Measurements from ENCODE around the gene IFNA17. TPM values are rescaled to one million over a fixed set of nuclear protein-coding genes. Genes with fewer than 3 reads are reported as not detected.

Gene IFNA17
- polyA plus RNA-seq (2013, experiment 1 of 2), result not detected
- polyA plus RNA-seq (2013, experiment 2 of 2), result not detected

DNA sequence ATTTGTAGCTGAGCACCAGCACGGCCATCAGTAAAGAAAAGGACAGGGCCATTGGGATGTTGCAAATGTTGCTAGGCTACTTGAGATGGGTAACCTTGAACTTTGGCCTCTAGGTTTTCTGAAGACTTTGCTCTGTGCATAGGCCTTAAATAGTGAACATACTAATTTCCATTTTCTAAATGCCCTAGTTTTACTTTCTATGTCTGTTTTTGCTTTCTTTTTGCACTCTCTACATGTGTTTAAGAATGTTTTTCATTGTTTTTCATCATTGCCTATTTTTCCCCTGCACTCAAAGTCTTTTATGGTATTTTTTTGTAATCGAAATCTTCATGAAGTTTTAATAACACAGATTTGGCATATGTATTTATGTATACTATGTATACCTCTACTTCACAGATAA is at the start of gene IFNA17:
Gene IFNA17 (minus strand): TSS at position 101 of the 400 bp plus-strand sequence. CDS start 49 bp downstream, at position 52.
- H3K9ac ChIP-seq (ENCODE audit: low read length), result no peak within 1 kb of the TSS
- no peak within 1 kb of the TSS for H3K4me2 ChIP-seq (ENCODE audit: low read length, poor library complexity, severe bottlenecking)
- no peak within 1 kb of the TSS for H3K18ac ChIP-seq (ENCODE audit: low read depth in 1 of 2, low read length in 2 of 2)
- no peak within 1 kb of the TSS for H3K23ac ChIP-seq (ENCODE audit: low read length in 2 of 2)
- H2BK12ac ChIP-seq (ENCODE audit: low read length in 2 of 2), result no peak within 1 kb of the TSS
- no peak within 1 kb of the TSS for H2AK5ac ChIP-seq (ENCODE audit: low read length, severe bottlenecking)
- no peaks in the 10 kb centered on the region for H3K36me3 ChIP-seq (ENCODE audit: control insufficient read depth in 1 of 2, insufficient read depth in 2 of 2, low read depth in 1 of 2, low read length in 2 of 2)
- H2BK15ac ChIP-seq (ENCODE audit: low read depth, poor library complexity, severe bottlenecking), result no peak within 1 kb of the TSS
- no peaks in the 10 kb centered on the region for H3K4me1 ChIP-seq (ENCODE audit: control insufficient read depth, insufficient read depth, low read depth, low read length)
- no peak within 1 kb of the TSS for H3K27ac ChIP-seq (ENCODE audit: low read length, poor library complexity, severe bottlenecking)
- peaks cover 2 to 5% of the 10 kb centered on the region in 2 experiments for H3K27me3 ChIP-seq (ENCODE audit: control insufficient read depth in 1 of 2, insufficient read depth in 1 of 2, low read length in 2 of 2)
- H3K4me3 ChIP-seq (ENCODE audit: insufficient read depth in 1 of 2, low read depth in 1 of 2, low read length in 2 of 2), result no peak within 1 kb of the TSS
- no peak within 1 kb of the TSS for H2BK5ac ChIP-seq (ENCODE audit: low read depth, low read length, poor library complexity, severe bottlenecking)
- H2BK120ac ChIP-seq (ENCODE audit: low read depth, low read length), result no peak within 1 kb of the TSS
- H3K9me3 ChIP-seq (ENCODE audit: control insufficient read depth, low read length), result no peaks in the 10 kb centered on the region
- no peak within 1 kb of the TSS for H4K8ac ChIP-seq (ENCODE audit: low read length)
- H3K79me1 ChIP-seq (replicated peaks; ENCODE audit: low read length, poor library complexity, severe bottlenecking), result no peaks in the 10 kb centered on the region
- DNase-seq, result no peak
- H3K14ac ChIP-seq (ENCODE audit: low read length in 2 of 2), result no peak within 1 kb of the TSS
- H3K4ac ChIP-seq (ENCODE audit: low read depth in 1 of 2, low read length in 2 of 2), result no peak within 1 kb of the TSS
- H4K91ac ChIP-seq (ENCODE audit: low read length), result no peak within 1 kb of the TSS
- no peak within 1 kb of the TSS for H2AFZ ChIP-seq (ENCODE audit: low read depth, low read length)
- WGBS, result no CpG with 5 or more reads among the region's 2 CpGs

DNA sequence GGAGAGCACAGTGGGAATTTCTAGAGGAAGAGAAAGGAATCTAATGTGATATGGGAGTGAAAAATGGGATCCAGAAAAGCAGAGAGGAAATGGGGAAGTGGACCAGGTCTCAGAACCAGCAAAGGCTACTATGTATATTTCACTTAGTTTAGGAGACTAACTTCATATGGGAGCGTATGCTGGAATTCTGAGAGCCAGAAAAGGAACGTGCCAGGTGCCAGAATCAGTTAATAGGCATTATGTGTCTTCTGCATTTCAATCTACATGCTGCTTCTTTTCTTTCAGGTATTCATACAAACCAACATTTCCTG is 40.3 kb upstream of the IFNA17 start:
- WGBS, result 46% methylated on average over 2 of the region's 2 CpGs
- no peaks in the 10 kb centered on the region for H3K4me1 ChIP-seq (ENCODE audit: control insufficient read depth, insufficient read depth, low read depth, low read length)
- no peak overlapping the region for H2AK5ac ChIP-seq (ENCODE audit: low read length, severe bottlenecking)
- H3K27me3 ChIP-seq (ENCODE audit: control insufficient read depth in 1 of 2, insufficient read depth in 1 of 2, low read length in 2 of 2), result peaks cover 36 to 57% of the 10 kb centered on the region in 2 experiments
- H2BK15ac ChIP-seq (ENCODE audit: low read depth, poor library complexity, severe bottlenecking), result no peak overlapping the region
- no peak overlapping the region for H2AFZ ChIP-seq (ENCODE audit: low read depth, low read length)
- H3K36me3 ChIP-seq (ENCODE audit: control insufficient read depth in 1 of 2, insufficient read depth in 2 of 2, low read depth in 1 of 2, low read length in 2 of 2), result no peaks in the 10 kb centered on the region
- H3K18ac ChIP-seq (ENCODE audit: low read depth in 1 of 2, low read length in 2 of 2), result no peak overlapping the region
- no peak overlapping the region for H2BK120ac ChIP-seq (ENCODE audit: low read depth, low read length)
- no peak overlapping the region for H3K14ac ChIP-seq (ENCODE audit: low read length in 2 of 2)
- no peak overlapping the region for H2BK12ac ChIP-seq (ENCODE audit: low read length in 2 of 2)
- peaks cover 2% of the 10 kb centered on the region for H3K9me3 ChIP-seq (ENCODE audit: control insufficient read depth, low read length)
- H3K27ac ChIP-seq (ENCODE audit: low read length, poor library complexity, severe bottlenecking), result no peak overlapping the region
- no peak overlapping the region for H3K4me2 ChIP-seq (ENCODE audit: low read length, poor library complexity, severe bottlenecking)
- H3K23ac ChIP-seq (ENCODE audit: low read length in 2 of 2), result no peak overlapping the region
- no peak overlapping the region for H4K8ac ChIP-seq (ENCODE audit: low read length)
- H3K4me3 ChIP-seq (ENCODE audit: insufficient read depth in 1 of 2, low read depth in 1 of 2, low read length in 2 of 2), result no peak overlapping the region
- no peak overlapping the region for H4K91ac ChIP-seq (ENCODE audit: low read length)
- H2BK5ac ChIP-seq (ENCODE audit: low read depth, low read length, poor library complexity, severe bottlenecking), result no peak overlapping the region
- H3K4ac ChIP-seq (ENCODE audit: low read depth in 1 of 2, low read length in 2 of 2), result no peak overlapping the region
- no peaks in the 10 kb centered on the region for H3K79me1 ChIP-seq (replicated peaks; ENCODE audit: low read length, poor library complexity, severe bottlenecking)
- DNase-seq, result no peak
- no peak overlapping the region for H3K9ac ChIP-seq (ENCODE audit: low read length)

DNA sequence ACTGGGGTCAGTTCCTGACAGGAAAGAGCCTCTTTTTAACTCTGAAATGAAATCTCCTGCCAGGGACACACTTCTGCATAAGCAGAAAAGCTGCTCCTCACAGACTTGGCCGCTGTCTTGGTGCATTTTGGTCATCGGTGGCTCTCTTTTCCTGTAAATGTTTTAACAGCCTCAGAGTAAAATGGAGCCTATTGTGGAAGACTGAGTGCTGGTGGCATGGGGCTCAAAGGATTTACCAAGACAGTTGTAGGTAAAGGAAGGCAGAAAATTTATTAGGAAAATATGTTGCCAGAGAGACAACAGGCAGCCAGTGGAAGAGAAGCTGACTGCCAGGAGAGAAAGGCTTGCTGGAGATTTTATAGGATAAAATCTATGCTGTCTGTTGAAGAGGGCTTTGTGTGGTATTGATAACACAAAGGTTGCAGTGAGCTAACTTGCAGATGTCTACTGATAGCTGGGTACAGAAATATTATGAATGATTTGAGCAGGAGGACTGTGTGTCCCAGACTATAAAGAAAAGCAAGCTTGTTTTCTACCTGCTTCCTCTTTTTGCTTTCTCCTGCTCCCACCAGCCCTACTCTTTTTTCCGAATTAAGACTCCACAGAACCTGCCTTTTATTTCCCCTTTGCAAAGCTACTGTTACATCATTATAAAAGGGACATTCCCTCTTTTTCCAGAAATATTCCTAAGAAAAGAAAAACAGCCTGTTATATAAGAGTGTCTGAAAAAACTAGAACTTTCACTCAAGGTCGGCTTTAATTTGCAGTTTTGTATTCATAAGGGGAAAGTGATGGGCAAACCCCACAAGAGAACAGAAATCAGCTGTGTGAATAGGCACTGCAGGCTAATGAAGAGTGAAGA is 39.7 kb upstream of the IFNA17 start:
- Histone ChIP-seq H2AK5ac (ENCODE audit: low read length, severe bottlenecking) (no peak overlapping the region), H3K4me3 (ENCODE audit: insufficient read depth in 1 of 2, low read depth in 1 of 2, low read length in 2 of 2) (no peak overlapping the region), H3K79me1 (replicated peaks; ENCODE audit: low read length, poor library complexity, severe bottlenecking) (no peaks in the 10 kb centered on the region), H3K18ac (ENCODE audit: low read depth in 1 of 2, low read length in 2 of 2) (no peak overlapping the region), H2AFZ (ENCODE audit: low read depth, low read length) (no peak overlapping the region), H3K27ac (ENCODE audit: low read length, poor library complexity, severe bottlenecking) (no peak overlapping the region), H3K4me1 (ENCODE audit: control insufficient read depth, insufficient read depth, low read depth, low read length) (no peaks in the 10 kb centered on the region), H4K91ac (ENCODE audit: low read length) (no peak overlapping the region), H3K36me3 (ENCODE audit: control insufficient read depth in 1 of 2, insufficient read depth in 2 of 2, low read depth in 1 of 2, low read length in 2 of 2) (no peaks in the 10 kb centered on the region), H3K4me2 (ENCODE audit: low read length, poor library complexity, severe bottlenecking) (no peak overlapping the region), H3K9ac (ENCODE audit: low read length) (no peak overlapping the region), H2BK15ac (ENCODE audit: low read depth, poor library complexity, severe bottlenecking) (no peak overlapping the region), H3K27me3 (ENCODE audit: control insufficient read depth in 1 of 2, insufficient read depth in 1 of 2, low read length in 2 of 2) (peaks cover 37 to 57% of the 10 kb centered on the region in 2 experiments), H2BK12ac (ENCODE audit: low read length in 2 of 2) (no peak overlapping the region), H3K4ac (ENCODE audit: low read depth in 1 of 2, low read length in 2 of 2) (no peak overlapping the region), H2BK5ac (ENCODE audit: low read depth, low read length, poor library complexity, severe bottlenecking) (no peak overlapping the region), H4K8ac (ENCODE audit: low read length) (no peak overlapping the region), H2BK120ac (ENCODE audit: low read depth, low read length) (no peak overlapping the region), H3K23ac (ENCODE audit: low read length in 2 of 2) (no peak overlapping the region), H3K9me3 (ENCODE audit: control insufficient read depth, low read length) (peaks cover 2% of the 10 kb centered on the region), H3K14ac (ENCODE audit: low read length in 2 of 2) (no peak overlapping the region)
- 72% methylated on average over 4 of the region's 4 CpGs for WGBS
- no peak for DNase-seq

DNA sequence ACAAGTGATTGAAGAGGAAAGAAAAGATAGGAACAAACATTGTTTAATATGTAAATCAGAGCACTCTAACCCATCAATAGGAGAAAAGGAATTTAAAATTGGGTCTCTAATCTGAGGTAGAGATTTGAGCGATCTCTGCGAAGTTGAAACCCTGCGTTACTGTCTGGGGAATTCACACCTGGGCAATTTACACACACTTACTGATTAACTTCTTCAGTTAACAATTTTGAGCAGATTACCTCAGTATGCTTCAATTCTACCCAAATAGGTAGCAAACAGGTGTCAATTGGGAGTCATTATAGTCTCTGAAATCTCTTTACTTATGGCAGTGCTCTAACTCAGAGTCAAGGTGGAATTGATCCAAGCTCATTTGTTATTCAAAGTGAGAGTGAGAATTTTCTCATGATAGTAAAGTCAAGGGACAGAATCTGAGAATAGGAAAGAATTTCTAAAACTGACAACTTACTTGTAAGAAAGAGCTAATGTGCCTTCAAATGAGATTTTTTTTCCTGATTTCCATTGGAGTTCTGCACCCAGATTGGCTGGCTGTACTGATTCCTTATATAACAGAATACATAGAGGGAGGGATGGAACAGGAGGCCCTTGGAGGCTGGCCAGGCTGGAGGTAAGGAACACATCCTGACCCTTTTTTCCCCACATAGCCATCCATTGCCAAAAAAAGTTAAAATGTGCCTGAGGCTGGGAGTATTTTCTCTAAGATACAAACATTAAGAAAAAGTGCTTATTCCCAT is 38.9 kb upstream of the IFNA17 start:
- no peak overlapping the region for H3K18ac ChIP-seq (ENCODE audit: low read depth in 1 of 2, low read length in 2 of 2)
- no peak overlapping the region for H3K14ac ChIP-seq (ENCODE audit: low read length in 2 of 2)
- peaks cover 40 to 57% of the 10 kb centered on the region in 2 experiments for H3K27me3 ChIP-seq (ENCODE audit: control insufficient read depth in 1 of 2, insufficient read depth in 1 of 2, low read length in 2 of 2)
- no peak overlapping the region for H3K27ac ChIP-seq (ENCODE audit: low read length, poor library complexity, severe bottlenecking)
- no peak overlapping the region for H4K91ac ChIP-seq (ENCODE audit: low read length)
- H3K4me1 ChIP-seq (ENCODE audit: control insufficient read depth, insufficient read depth, low read depth, low read length), result no peaks in the 10 kb centered on the region
- no peak overlapping the region for H3K4me3 ChIP-seq (ENCODE audit: insufficient read depth in 1 of 2, low read depth in 1 of 2, low read length in 2 of 2)
- no peak overlapping the region for H2BK15ac ChIP-seq (ENCODE audit: low read depth, poor library complexity, severe bottlenecking)
- H2BK12ac ChIP-seq (ENCODE audit: low read length in 2 of 2), result no peak overlapping the region
- H3K36me3 ChIP-seq (ENCODE audit: control insufficient read depth in 1 of 2, insufficient read depth in 2 of 2, low read depth in 1 of 2, low read length in 2 of 2), result no peaks in the 10 kb centered on the region
- H4K8ac ChIP-seq (ENCODE audit: low read length), result no peak overlapping the region
- no peak overlapping the region for H2BK5ac ChIP-seq (ENCODE audit: low read depth, low read length, poor library complexity, severe bottlenecking)
- H3K23ac ChIP-seq (ENCODE audit: low read length in 2 of 2), result no peak overlapping the region
- no peak overlapping the region for H3K4me2 ChIP-seq (ENCODE audit: low read length, poor library complexity, severe bottlenecking)
- WGBS, result 17% methylated on average over 3 of the region's 3 CpGs
- H3K4ac ChIP-seq (ENCODE audit: low read depth in 1 of 2, low read length in 2 of 2), result no peak overlapping the region
- no peak overlapping the region for H2AK5ac ChIP-seq (ENCODE audit: low read length, severe bottlenecking)
- H3K9me3 ChIP-seq (ENCODE audit: control insufficient read depth, low read length), result peaks cover 2% of the 10 kb centered on the region
- H2BK120ac ChIP-seq (ENCODE audit: low read depth, low read length), result no peak overlapping the region
- H2AFZ ChIP-seq (ENCODE audit: low read depth, low read length), result no peak overlapping the region
- no peak for DNase-seq
- H3K9ac ChIP-seq (ENCODE audit: low read length), result no peak overlapping the region
- H3K79me1 ChIP-seq (replicated peaks; ENCODE audit: low read length, poor library complexity, severe bottlenecking), result no peaks in the 10 kb centered on the region

Data from mesenchymal stem cell (in vitro differentiated cells and primary cell).